Hematopoietic multipotent progenitor cell treated with erythropoietin and hydrocortisone succinate and interleukin-3 and kit ligand, for 8 days (in vitro differentiated cells): ENCODE data around the gene LYZ.

Source experiments
- DNase-seq: peaks from one replicate; pipeline ENCODE4 v3.0.0-alpha.2; 2015

The LYZ gene

GRCh38 chr12:69339999-69340398, 8.2 kb upstream of the LYZ start:
- no peak for DNase-seq

GRCh38 chr12:69341328-69341727, 6.9 kb upstream of the LYZ start:
- no peak for DNase-seq

- no peak for DNase-seq
Observed at GRCh38 chr12:69342421-69342820, 5.8 kb upstream of the LYZ start.

DNA sequence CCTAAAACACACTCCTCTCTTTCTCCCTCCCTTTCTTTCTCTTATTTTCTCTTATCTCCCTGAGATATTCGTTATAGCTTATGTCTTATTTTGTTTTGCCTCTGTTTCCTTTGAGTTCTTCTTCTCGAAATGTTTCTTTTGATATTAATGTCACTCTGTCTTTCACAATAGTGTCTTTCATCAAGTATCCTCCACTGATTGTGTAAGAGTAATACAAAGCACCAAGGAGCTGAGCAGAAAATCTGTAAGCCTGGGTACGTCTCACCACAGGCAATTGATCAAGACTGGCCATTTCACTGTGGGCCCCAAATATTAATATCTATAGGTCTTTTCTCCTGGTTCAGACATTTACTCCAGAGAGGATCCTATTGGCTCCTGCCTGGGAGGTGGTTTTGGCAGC, 4.8 kb upstream of the LYZ start:
- no peak for DNase-seq

GRCh38 chr12:69343885-69344612, 4.1 kb upstream of the LYZ start:
- DNase-seq, result no peak

DNA sequence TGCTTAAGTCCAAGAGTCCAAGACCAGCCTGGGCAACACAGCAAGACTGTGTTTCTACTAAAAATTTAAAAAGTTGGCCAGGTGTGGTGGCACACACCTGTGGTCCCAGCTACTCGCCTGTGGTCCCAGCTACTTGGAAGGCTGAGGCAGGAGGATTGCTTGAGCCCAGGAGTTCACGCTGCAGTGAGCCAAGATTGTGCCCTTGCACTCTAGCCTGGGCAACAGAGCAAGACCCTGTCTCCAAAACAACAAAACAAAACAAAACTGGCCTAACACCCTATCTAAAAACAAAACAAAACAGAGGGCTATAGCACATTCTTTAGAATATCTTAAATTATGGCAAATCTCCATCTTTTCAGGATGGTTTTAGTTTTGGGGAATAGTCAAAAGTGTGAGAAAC, 3.1 kb upstream of the LYZ start:
- DNase-seq, result no peak

DNA sequence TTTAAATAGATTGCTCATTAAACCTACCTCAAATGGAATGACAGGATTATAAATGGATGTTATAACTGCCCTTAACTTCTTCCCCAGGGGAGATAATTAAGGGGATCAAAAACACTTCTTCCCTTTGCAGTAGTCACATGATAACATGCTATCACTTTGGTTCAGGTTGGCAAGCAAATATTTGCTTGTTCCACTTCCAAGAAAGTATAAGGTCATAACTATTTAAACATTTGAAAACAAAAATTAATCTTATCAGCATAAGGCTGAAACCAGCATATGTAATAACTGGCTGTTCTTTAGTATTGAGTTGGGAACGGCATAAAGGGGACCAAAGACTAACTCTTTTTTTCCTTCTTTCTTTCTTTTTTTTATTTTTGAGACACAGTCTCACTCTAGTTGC, 2.4 kb upstream of the LYZ start:
- peak; percentile 84 for DNase-seq

DNA sequence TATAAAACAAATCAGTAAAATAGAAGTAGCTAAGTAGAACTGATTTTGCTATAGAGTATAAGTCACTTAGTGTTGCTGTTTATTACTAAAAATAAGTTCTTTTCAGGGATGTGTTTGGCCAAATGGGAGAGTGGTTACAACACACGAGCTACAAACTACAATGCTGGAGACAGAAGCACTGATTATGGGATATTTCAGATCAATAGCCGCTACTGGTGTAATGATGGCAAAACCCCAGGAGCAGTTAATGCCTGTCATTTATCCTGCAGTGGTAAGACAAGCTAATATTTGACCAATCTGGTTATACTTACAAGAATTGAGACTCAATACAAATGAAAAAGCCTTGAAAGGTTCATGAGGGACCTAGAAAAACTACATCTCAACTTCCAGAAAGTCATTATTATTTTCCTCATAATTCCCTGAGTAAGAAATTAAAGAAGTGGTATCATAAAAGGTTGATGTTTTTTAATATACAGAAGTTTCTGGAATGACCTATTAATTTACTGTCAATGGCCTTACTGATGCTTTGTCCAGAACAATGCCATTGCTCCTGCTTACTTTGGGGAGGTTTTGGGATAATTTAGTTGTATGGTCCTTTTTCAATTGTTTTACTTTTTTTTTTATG, 1.9 kb downstream of the LYZ start:
- DNase-seq, result no peak

DNA sequence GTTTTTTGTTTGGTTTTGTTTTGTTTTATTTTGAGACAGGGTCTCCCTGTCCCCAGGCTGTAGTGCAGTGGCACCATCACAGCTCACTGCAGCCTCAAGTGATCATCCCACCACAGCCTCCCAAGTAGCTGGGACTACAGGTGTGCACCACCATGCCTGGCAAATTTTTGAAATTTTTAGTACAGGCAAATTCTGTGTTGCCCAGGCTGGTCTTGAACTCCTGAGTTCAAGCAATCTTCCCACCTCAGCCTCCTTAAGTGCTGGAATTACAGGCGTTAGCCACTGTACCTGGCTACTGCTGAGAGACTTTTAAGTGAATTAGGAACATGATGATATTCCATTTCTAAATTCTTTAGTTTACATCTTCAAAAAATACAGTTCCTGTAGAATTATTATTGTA, 2.6 kb downstream of the LYZ start:
- DNase-seq, result no peak

DNA sequence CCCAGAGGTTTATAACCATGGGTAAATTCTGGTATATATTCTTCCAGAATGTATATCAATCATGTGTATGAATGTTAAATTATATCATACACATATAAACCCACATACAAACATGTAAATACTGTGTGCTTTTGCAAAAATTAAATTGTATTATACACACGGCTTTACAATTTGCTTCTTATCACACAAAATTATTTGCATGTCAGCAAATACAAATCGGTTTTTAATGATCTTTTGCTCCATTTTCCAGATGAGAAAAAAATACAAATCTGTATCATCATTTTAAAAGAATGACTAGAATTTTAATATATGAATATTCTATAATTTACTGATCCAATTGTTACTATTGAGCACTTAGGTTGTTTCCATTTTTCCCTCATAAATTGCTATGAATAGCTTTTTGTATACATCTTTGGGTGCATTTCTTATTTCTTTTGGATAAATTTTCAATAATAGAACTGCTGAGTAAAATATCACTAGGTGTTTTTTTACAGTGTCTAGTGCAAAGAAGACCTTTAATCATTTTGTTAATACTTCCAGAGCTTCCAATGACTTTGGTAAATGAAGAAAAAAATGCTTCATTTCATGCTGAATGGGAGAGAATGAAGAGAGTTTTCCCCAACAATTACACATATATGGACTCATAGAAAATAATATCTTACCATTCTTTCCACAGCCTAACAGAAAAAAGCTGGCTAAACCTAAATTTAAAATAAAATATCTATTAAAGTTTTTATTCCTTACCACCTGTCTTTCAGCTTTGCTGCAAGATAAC, 3.5 kb downstream of the LYZ start:
- no peak for DNase-seq

DNA sequence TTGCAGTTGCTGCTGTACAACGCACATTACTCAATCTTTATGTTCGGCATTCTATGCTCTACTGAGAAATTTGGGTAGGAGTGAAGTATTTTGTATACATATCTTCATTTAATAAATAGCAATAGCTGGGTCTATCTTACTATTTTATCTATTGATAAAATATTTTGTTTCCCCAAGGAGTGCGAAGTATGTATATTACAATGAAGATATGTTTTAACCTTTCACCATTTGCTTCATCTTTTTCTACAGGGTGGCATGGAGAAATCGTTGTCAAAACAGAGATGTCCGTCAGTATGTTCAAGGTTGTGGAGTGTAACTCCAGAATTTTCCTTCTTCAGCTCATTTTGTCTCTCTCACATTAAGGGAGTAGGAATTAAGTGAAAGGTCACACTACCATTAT, 4.7 kb downstream of the LYZ start:
- DNase-seq, result no peak

- DNase-seq, result no peak
Observed at GRCh38 chr12:69354172-69354555, 6.0 kb downstream of the LYZ start.

DNA sequence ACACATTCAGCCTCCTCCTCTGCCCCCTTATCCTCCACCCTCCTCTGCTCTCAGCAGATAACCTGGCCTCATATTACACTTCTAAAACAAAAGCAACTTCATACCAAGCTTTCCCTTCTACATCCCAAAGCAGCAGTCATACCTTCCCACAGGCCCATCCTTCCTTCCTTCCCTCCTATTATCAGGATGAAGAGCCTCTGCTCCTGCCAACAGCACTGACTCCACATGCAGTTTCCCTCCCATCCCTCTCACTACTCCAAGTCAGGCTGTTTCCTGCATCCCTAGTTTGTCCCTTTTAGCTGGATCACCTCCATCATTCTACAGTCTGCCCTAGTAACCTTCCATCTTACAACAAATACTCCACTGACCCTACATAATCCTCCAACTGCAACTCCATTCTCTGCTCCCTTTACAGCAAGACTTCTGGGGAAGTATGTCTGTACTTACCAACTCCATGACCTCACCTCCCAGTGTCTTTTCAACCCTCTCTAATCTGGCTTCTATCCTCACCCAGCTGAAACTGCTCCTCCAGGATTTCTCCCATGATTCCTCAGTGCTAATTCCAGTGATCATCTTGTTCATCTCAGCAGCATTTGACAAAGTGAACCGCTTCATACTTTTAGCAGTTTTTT, 6.5 kb downstream of the LYZ start:
- DNase-seq, result peak; percentile 52

DNA sequence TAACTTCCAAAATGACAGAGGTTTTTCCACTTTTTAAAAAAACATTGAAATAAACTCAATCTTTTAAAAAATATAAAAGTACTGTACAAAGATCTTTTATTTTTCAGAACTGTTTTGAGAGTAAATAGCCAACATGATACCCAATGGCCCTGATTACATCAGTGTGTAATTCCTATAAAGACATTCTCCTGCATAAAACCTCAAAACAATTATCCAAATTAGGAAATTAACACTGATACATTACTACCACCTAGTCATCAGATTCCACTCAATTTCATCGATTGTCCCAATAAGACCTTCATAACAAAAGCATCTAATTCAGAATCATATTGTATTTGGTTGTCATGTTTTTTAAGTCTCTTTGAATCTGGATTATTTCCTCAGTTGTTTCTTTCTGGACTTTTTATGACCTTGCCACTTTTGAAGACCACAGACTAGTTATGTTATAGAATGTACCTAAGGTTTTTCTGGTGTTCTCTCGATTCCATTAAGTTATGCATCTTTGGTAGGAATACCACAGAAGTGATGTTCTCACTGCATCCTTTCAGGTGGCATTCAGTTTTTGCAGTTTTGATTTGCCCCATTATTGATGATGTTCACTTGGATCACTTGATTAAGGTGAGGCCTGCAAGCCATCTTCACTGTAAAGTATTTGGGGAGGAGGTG, 7.3 kb downstream of the LYZ start:
- DNase-seq, result no peak

DNA sequence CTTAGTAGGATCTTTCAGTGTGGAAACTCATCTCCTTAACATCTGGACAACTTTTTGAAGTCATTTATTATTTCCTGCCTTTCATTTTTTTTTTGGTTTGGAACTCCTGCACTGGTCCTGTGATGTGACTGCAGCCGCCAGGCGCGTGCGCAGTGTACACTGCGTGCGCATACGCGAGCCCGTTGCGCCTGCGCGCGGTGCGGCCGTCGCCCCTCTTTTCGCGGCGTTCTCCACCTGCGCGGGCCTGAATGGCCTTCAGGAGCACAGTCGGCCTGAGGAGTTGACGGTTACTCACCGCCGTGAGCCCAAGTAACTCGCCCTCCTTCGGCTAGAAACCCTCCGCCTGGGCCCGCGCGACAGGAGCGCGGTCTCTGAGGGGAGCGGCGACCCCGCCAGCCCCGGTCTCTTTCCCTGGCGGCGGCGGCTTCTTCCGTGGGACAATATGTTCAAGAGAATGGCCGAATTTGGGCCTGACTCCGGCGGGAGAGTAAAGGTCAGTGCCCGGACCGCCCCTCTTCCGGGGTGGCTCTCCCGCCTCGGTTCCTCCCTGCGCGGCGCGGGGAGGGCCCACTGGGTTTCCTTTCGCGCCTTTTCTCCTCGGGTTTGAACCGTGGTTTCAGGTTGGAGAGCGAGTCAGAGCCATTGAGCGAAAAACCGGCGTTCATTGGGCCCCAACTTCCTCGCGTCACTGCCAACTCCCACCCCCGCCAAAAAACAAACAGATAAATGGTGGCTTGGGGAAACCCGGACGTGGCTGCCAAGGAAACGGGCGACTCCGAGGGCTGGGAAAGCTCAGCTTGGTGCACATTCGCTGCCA, 11.6 kb downstream of the LYZ start, which contains the start of gene YEATS4:
Gene YEATS4, plus strand, starts transcription at position 213 of the 817 bp plus-strand sequence. Its CDS starts 230 bp downstream, at position 443.
- peak; percentile 98 for DNase-seq

DNA sequence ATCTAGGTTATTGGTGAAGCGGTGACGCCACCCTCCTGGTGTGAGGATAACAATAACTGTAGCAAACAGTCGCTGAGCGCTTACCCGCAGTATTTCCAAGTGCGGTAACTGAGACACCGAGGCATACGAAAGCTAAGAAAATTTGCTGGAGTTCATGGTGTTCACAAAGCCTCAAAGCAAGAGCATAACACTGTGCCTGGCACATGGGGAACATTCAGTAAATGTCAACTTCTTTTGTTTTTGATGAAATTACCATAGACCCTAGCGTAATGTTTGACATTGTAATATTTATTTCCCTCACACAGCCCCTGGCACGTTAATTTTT, 12.1 kb downstream of the LYZ start:
- no peak for DNase-seq

- DNase-seq, result no peak
Observed at GRCh38 chr12:69366796-69367195, 18.6 kb downstream of the LYZ start.

DNA sequence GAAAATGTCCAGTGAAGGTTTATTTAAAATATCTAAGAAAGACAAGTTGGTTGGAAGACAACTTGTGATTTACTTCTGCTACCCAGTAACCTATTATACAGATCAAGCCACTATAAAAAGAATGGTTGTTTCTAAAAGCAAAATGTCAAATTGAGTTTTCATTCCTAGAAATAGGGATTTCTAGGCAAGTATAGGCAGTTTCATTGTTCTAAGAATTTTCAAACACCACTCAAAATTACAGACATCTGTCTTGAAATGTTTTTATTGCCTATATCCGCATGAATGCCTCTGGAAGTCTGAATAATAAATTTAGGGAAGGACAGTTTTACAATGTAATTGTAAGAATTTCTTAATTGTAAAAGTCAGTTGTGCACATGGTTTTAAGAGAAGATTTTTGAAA, 20.0 kb downstream of the LYZ start:
- no peak for DNase-seq

GRCh38 chr12:69383074-69383473, 34.9 kb downstream of the LYZ start:
- DNase-seq, result no peak

- no peak for DNase-seq
Observed at GRCh38 chr12:69385038-69385437, 36.9 kb downstream of the LYZ start.

GRCh38 chr12:69386921-69387320, 38.7 kb downstream of the LYZ start:
- no peak for DNase-seq

GRCh38 chr12:69388371-69388770, 40.2 kb downstream of the LYZ start:
- peak; percentile 57 for DNase-seq
